Measurements from ENCODE around the gene TESK1.

Gene TESK1

DNA sequence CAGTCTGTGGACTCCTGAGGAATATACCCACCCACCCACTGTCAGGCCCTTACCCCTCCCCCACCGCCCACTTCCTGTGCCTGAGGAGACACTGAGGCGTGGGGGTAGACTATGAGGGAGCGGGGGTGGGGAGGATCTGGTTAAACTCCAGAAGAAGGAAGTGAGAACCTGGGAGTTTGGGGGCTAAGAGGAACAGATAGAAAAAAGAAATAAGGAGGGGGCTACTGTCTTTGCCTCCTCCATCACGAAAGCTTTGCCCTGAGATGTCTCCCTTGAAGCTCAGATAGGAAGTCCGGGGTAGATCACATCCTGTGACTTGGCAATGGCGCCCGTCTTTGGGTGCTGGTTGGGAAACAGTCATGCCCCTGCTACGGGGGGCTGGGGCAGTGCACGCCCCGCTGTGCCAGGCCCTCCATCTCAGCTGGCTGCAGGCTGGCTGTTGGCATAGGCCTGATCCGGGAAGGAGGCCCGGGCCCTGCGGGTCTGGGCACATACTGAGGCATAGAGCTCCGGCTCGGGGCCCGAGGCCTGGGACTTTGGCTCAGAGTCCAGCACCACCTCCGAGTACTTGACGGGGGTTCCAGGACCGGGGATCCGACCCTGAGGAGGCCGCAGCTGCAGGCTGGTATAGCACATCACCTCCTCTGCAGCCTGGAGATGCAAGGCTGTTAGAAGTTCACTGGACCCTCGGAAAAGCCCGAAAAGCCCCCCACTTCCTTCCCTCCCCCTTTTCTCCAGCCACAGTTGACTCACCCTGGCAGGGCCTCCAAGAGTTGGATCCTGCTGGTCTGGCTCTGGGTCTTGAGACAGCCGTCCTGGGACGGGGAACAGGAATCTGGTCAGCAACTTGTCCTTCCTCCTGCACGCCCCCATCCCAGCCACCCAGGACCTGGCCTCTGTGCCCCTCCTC lies 44.6 kb downstream of the TESK1 start:
- DNase-seq = no peak

DNA sequence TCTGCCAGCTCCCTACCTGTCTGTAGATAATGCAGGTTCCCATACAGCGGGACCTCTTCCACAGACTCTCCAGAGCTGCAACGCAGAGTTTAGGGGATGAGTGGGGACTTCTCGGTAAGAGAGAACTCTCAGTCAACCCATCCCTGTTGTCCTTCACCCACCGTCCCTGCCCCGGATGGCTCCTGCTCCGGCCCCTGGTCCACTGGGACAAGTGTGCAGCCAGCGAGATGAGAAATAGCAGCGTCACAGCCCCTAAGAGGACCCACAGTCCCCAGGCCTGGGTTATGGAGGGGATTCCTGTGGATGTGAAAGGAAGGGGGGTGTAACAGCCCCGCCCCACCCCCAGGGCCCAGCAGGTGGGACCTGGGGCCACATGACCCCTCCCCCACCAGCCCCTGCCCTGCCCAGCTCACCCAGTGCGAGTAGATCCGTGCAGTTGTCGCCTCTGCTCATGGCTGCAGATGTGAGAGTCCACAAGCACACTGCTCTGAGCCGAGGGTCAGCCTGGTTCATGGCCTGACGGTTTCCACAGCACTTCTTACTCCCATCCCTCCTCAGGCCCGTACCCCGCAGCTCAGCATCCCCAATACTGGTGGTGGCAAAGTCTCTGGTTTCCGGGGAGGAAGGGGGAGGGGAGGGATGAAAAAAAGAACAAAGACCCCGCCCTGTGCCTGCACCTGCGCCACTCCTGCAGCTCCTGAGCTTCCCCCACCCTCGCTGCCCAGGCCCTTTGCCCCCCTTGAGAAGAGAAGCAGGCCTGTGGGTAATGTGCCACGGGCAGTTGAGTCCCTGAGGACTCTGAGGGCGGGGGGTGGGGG lies 45.5 kb downstream of the TESK1 start, which contains the start of gene SIT1:
Gene SIT1 (minus strand): TSS at position 591 of the 818 bp plus-strand sequence. CDS start 78 bp downstream, at position 513.
- no peak for DNase-seq

DNA sequence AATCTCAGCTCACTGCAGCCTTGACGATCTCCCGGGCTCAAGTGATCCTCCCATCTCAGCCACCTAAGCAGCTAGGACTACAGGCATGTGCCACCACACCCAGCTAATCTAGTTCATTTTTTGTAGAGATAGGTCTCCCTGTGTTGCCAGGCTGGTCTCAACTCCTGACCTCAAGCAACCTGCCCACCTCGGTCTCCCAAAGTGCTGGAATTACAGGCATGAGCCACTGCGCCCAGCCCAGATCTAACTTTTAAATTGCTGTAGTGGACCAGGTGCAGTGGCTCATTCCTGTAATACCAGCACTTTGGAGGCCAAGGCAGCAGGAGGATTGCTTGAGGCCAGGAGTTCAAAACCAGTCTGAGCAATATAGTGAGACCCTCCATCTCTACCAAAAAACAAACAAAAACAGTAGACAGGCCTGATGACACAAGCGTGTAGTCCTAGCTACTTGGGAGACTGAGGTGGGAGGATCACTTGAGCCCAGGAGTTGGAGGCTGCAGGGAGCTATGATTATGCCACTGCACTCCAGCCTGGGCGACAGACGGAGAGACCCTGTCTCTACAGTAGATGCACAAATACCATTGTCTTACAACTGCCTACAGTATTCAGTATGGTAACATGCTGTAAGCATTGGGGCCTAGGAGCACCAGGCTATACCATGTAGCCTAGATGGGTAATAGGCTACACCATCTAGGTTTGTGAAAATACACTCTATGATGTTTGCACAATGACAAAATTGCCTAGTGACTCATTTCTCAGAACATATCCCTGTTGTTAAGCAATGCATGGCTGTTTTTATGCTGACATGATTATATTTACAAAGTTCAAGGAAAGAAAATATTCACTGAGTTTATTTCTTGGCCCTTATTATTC lies 47.1 kb downstream of the TESK1 start:
- DNase-seq = no peak

DNA sequence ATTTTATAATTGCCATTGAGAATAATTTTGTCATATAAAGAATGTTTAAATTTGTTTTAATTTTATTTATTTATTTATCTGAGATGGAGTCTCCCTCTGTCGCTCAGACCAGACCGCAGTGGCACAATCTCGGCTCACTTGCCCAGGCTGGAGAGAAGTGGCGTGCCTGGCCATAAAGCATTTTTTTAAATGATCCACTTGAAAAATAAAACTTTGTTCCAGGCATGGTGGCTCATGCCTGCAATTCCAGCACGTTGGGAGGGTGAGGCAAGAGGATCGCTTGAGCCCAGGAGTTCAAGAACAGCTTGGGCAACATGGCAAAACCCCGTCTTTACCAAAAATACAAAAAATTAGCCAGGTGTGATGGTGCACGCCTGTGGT lies 47.8 kb downstream of the TESK1 start:
- no peak for DNase-seq

DNA sequence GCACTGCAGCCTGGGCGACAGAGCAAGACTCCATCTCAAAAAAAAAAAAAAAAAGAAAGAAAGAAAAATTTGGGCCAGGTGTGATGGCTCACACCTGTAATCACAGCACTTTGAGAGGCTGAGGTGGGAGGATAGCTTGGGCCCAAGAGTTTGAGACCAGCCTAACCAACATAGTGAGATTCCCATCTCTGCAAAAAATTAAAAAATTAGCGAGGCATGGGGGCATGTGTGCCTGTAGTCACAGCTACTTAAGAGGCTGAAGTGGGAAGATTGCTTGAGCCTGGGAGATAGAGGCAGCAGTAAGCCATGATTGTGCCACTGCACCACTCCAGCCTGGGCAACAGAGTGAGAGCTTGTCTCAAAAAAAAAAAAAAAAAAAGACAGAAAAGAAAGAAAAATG lies 48.5 kb downstream of the TESK1 start:
- no peak for DNase-seq

DNA sequence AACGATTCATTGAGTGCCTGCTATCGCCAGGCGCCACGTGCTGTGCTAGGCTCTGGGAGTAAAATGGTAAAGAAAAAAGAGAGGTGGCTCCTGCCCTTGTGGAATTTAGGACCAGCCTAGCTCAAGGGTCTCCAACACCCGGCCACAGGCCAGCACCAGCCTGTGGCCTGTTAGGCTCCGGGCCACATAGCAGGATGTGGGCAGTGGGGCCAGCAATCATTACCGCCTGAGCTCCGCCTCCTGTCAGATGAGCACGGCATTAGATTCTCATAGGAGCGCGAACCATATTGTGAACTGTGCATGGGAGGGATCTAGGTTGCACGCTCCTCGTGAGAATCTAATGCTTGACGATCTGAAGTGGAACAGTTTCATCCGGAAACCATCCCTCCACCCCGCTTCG lies 51.3 kb downstream of the TESK1 start:
- no peak for DNase-seq

DNA sequence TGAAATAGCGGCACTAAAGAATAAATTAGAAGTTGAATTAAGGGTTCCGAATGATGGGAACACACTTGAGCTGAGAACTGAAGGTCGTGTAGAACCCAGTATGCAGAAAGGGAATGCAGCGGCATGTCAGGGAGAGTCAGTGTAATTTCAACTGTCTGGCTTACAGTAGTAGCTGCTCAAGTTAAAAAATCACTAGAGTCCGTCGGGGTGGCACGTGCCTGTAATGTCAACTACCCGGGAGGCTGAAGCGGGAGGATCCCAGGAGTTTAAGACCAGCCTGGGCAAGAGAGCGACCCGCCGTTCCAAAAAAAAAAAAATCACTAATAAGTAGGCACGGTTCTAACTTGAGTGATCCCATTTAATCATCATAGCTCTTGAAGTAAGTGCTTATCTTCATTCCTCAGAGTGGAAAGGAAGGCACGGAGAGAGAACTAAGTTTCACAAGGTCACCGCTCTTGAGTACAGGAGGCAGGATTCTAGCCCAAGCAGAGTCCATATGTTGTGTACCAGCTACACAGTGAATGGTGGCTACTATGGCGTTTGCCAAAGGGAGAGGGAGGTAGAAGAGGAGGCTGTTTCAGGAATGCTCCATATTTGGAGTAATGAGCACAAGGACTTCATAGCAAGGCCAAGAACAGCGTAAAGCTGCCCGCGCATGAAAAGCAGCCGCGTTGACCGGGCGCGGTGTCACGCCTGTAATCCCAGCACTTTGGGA lies 51.9 kb downstream of the TESK1 start:
- peak; percentile 75 for DNase-seq

DNA sequence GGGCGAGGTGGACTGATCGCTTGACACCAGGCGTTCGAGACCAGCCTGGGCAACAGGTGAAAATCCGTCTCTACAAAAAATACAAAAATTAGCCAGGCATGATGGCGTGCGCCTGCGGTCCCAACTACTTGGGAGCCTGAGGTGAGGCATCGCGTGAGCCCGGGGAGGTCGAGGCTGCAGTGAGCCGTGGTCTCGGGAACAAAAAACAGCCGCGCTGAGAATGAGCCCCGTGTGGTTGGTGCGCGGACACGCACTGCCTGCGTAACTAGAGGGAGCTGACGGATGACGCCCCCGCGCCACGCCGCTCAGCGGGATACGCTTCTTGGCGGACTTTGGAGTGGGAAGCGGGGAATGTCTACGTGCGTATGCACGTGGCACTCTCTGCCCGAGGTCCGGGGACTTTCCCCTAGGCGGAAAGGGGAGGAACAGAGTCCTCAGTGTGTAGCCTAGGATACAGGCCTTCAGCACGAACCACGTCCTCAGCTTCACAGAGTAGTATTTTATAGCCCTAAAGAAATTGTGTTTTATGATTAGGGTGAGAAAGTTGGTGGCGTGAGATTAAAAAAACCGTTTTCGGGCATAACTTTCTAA lies 52.6 kb downstream of the TESK1 start, which contains the start of gene RMRP:
Gene RMRP (minus strand): TSS at position 474 of the 591 bp plus-strand sequence.
- DNase-seq = peak; percentile 99

DNA sequence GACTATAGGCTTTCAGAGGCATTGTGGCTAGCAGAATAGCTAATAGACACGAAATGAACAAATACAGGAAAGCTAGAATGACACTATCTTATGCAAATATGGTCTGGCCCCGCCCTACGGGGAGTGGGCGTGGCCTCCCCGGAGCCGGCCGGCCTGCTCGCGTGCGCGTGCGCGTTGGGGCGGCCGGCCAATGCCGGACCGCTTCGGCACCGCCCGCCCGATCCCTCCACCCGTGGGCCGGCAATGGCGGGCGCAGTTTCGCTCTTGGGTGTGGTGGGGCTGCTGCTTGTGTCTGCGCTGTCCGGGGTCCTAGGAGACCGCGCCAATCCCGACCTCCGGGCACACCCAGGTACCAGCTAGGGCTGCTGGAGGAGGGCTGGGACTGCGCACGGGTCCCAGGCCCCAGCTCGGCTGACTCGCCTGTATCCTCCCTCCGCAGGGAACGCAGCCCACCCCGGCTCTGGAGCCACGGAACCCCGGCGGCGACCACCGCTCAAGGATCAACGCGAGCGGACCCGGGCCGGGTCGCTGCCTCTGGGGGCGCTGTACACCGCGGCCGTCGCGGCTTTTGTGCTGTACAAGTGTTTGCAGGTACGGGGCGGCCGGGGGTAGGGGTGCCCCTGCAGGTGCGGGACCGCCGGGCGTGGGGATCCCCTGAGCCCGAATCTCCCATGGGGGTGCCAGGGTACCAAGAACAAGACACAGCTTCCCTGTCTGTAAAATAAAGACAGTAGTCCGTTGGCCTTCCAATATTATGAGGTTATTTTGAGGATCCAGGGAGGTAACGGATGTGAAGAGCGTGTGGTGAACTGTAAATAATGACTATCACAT lies 53.3 kb downstream of the TESK1 start, which contains the start of gene CCDC107:
Gene CCDC107 (plus strand): TSS at position 156 of the 831 bp plus-strand sequence. CDS start 88 bp downstream, at position 244.
- DNase-seq = peak; percentile 81

DNA sequence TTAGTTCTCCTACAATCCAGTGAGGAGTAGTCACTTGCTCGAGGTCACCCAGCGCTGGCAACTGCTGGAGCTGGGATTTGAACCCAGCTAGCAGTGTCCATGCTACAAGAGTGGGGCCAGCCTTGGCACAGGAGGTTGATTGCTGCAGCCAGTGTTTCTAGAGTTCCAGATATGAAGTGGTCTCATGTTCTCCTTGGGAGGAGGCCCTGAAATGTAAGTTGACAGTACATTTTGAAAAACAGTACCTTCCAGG lies 53.8 kb downstream of the TESK1 start:
- peak; percentile 18 for DNase-seq

DNA sequence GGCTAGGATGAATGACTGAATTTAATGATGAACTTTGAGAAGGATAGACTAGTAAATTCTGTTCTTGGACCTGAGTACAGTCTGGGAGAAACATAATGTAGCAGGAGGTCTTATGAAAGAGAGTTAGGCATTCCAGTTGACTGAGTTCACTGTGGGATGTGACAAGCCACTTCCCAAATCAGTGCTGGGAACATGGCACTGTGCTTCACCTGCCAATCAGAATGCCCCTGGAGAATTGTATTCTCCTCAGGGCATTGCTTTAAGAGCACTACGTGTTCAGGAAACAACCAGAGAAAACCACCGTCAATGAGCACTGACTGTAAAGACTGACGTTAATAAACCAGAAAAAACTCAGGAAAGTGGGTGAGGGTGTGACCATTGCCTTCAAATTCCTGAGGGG lies 54.3 kb downstream of the TESK1 start:
- DNase-seq = no peak

All from COR-L47 (cell line).